Heart left ventricle (tissue), 16 donors: ENCODE results near the gene PCP4L1. TPM values are rescaled to one million over a fixed set of nuclear protein-coding genes. Genes with fewer than 3 reads are reported as not detected.

Source experiments
- ATAC-seq, 4 donors: fragments of 200-7000 bp; cut with Tn5 transposase; one replicate each; pipeline ENCODE4 v1.9.1; 2020 to 2022; ENCODE audit warnings: moderate library complexity in 4 of 4, mild to moderate bottlenecking in 3 of 4, moderate number of reproducible peaks in 1 of 4
- DNase-seq, 5 donors: peaks; one replicate each; pipeline ENCODE4 v3.0.0-alpha.2; 2020
- H3K27ac ChIP-seq, 12 donors: fragments of 200-600 bp; sonication (generic) in 4 of 12; one replicate each; pipeline versions ENCODE4 v1.5.0 to v1.8.0; 2016 to 2022; ENCODE audit warnings: mild to moderate bottlenecking in 2 of 12
- H3K27me3 ChIP-seq, 9 donors: fragments of 200-600 bp; sonication (generic) in 2 of 9; one replicate each; pipeline versions ENCODE4 v1.5.1 to v1.8.0; 2016 to 2022; ENCODE audit warnings: mild to moderate bottlenecking in 3 of 9
- H3K36me3 ChIP-seq, 9 donors: fragments of 200-600 bp; sonication (generic) in 2 of 9; one replicate each; pipeline versions ENCODE4 v1.5.0 to v1.8.0; 2018 to 2022; ENCODE audit warnings: mild to moderate bottlenecking in 2 of 9
- H3K4me1 ChIP-seq, 12 donors: fragments of 200-600 bp; sonication (generic) in 4 of 12; one replicate each; pipeline versions ENCODE4 v1.5.0 to v1.8.0; 2016 to 2022; ENCODE audit warnings: mild to moderate bottlenecking in 3 of 12
- H3K4me3 ChIP-seq, 12 donors: fragments of 200-600 bp; sonication (generic) in 4 of 12; one replicate each; pipeline versions ENCODE4 v1.5.0 to v1.8.0; 2017 to 2022; ENCODE audit warnings: mild to moderate bottlenecking in 9 of 12, moderate library complexity in 4 of 12
- H3K9me3 ChIP-seq, 12 donors: fragments of 200-600 bp; sonication (generic) in 4 of 12; one replicate each; pipeline versions ENCODE4 v1.5.0 to v1.8.0; 2016 to 2022; ENCODE audit warnings: mild to moderate bottlenecking in 1 of 12
- CTCF ChIP-seq, 12 donors: fragments of 200-600 bp; sonication (generic) in 4 of 12; IDR thresholded peaks; one replicate each; pipeline versions ENCODE4 v1.5.0 to v1.8.0; 2018 to 2022; ENCODE audit warnings: antibody characterized with exemption in 12 of 12, mild to moderate bottlenecking in 5 of 12
- POLR2A ChIP-seq, 2 donors: fragments of 450-650 bp; IDR thresholded peaks; one replicate each; pipeline ENCODE4 v1.6.1; 2017; ENCODE audit warnings: antibody characterized with exemption in 2 of 2, mild to moderate bottlenecking in 2 of 2, moderate library complexity in 2 of 2
- WGBS, 4 donors: extraction: QIAGEN DNeasy Blood & Tissue Kit in 2 of 4; methylation state at CpG; one replicate each; pipeline versions ENCODE4 v1.1.5 to v1.1.7; 2013 to 2018; 5-methylcytosine and 5-hydroxymethylcytosine counted together
- intact Hi-C, 10 donors: fragments of 100-400 bp; cut with DNase I; formaldehyde crosslinking; loops; one replicate each; pipeline versions ENCODE4 v1.11.1 to v1.14.2; 2022
- microRNA-seq, 4 donors: library from miRNA; unstranded; fragments of <30 nt; microRNA quantifications; one replicate each; pipeline versions ENCODE4 to v1.2.0, GENCODE V29; 2017 to 2020
- polyA plus RNA-seq, 2 donors: library from polyadenylated mRNA; stranded (reverse); fragments of 200-250 nt; gene quantifications; one replicate each; pipeline ENCODE4 v1.2.3, GENCODE V29; 2013
- total RNA-seq, 9 donors: library from RNA; depleted of rRNA in 2 of 9; stranded (reverse); fragments of >200 nt in 2 of 9; fragmentation: NEBNext Ultra II Directional in 3 of 9; extraction: Animal tissue kit (Norgen Biotek cat#: 25700) in 3 of 9; gene quantifications; one replicate each; pipeline versions ENCODE4 v1.1.0 to v1.2.4, GENCODE V29; 2016 to 2023
- donor health status: ischemic (EF 13 %, LVEDD 7.1; RV severe dilation, severe dysfunction).
- donor health status: healthy with polysubstance abuse.
- donor health status: DM: no; HTN: yes; CAD: no.
- donor health status: DM: no; HTN: no; CAD: no.
- donor health status: ischemic (EF 25% LVEDD 6.9; RV normal size, moderate dysfunction).
- donor health status: ischemic (EF 25% LVEDD 5.7; RV mildly dilated, moderate dysfunction).
- donor health status: healthy.
- donor health status: DM: yes; HTN: yes; CAD: no.
- donor health status: ischemic (EF 35%, LVEDD 5.7; RV mildly dilated, moderate dysfunction).
- donor health status: nonischemic (EF 11% LVEDD 7.7; RV severe dilation, severe dysfunction).
- donor health status: DM: yes; HTN: yes; CAD: no.
- donor health status: PGD.
- donor health status: ischemic (EF 29% LVEDD 5.4; RV normal size, mild dysfunction).
- donor health status: nonischemic (EF 23%, LVEDD 6.1; RV moderate dilation, normal function).

Gene PCP4L1
- total and polyA plus RNA-seq, 11 donors = 0.19 to 0.62 (median 0.46) TPM; not detected in 1

GRCh38 chr1:161324020-161324419, 65.5 kb downstream of the PCP4L1 start:
- H3K36me3 ChIP-seq = peaks cover 0 to 83% (median 59%) of the 10 kb centered on the region in 9 donors
- ATAC-seq = no peak

GRCh38 chr1:161330346-161330745, 71.8 kb downstream of the PCP4L1 start:
- TF ChIP-seq POLR2A (IDR thresholded peaks at IDR 0.05) = no peak
- no peak for TF ChIP-seq CTCF (IDR thresholded peaks at IDR 0.05)
- 83 to 95% (median 93%) methylated on average over 4 of the region's 4 CpGs for WGBS, 4 donors

More at GRCh38 chr1:161324020-161324419, 65.5 kb downstream of the PCP4L1 start:
- H3K4me1 ChIP-seq = no peaks in the 10 kb centered on the region
- no peak overlapping the region for H3K4me3 ChIP-seq
- H3K9me3 ChIP-seq = no peaks in the 10 kb centered on the region
- no peak for DNase-seq
- WGBS, 4 donors = 85 to 95% (median 92%) methylated on average over 4 of the region's 4 CpGs
- TF ChIP-seq POLR2A (IDR thresholded peaks at IDR 0.05) = no peak
- no peak for TF ChIP-seq CTCF (IDR thresholded peaks at IDR 0.05)
- no peak overlapping the region for H3K27ac ChIP-seq
- no peaks in the 10 kb centered on the region for H3K27me3 ChIP-seq
- intact Hi-C loops = loop anchor here in 1 of 10 donors (10.0 kb wide), 1 partner anchor 51 kb away; no protein-coding TSS in a partner anchor

GRCh38 chr1:161333166-161333565, 74.6 kb downstream of the PCP4L1 start:
- WGBS, 4 donors = 92 to 97% (median 95%) methylated on average over 9 of the region's 9 CpGs

More at GRCh38 chr1:161330346-161330745, 71.8 kb downstream of the PCP4L1 start:
- Histone ChIP-seq H3K4me3 (no peak overlapping the region), H3K9me3 (no peaks in the 10 kb centered on the region), H3K4me1 (no peaks in the 10 kb centered on the region), H3K27me3 (no peaks in the 10 kb centered on the region), H3K36me3 (peaks cover 0 to 100% (median 98%) of the 10 kb centered on the region in 9 donors), H3K27ac (no peak overlapping the region)
- intact Hi-C loops = no loop called here
- ATAC-seq (no peak), DNase-seq (no peak)

More at GRCh38 chr1:161333166-161333565, 74.6 kb downstream of the PCP4L1 start:
- intact Hi-C loops = no loop called here
- Histone ChIP-seq H3K9me3 (no peaks in the 10 kb centered on the region), H3K27ac (no peak overlapping the region), H3K4me3 (no peak overlapping the region), H3K4me1 (no peaks in the 10 kb centered on the region), H3K36me3 (peaks cover 0 to 100% (median 96%) of the 10 kb centered on the region in 9 donors), H3K27me3 (no peaks in the 10 kb centered on the region)
- TF ChIP-seq POLR2A (IDR thresholded peaks at IDR 0.05) (no peak), CTCF (IDR thresholded peaks at IDR 0.05) (no peak)
- DNase-seq = no peak
- no peak for ATAC-seq

Small RNA genes lying within 50 kb of the gene (microRNA-seq; reads per million reads assigned to microRNA genes)
- 1.2 to 7.4 (median 3.4) reads per million in 4 donors for gene MIR5187

Other genes with a start within 250 kb of the PCP4L1 start
- 10 to 100 TPM in 5 of 9 donors, 1 to 10 TPM in 4; 7.5 to 23.4 (median 10.9) TPM for gene F11R, start 237.6 kb upstream of the PCP4L1 start, total RNA-seq
- gene F11R, start 237.6 kb upstream of the PCP4L1 start, polyA plus RNA-seq = 10 to 100 TPM in 1 of 2 donors, 1 to 10 TPM in 1; 7.4 to 13.8 TPM
- 10 to 100 TPM in 7 of 9 donors, 1 to 10 TPM in 2; 6.1 to 22.7 (median 14.4) TPM for gene TSTD1, start 219.8 kb upstream of the PCP4L1 start, total RNA-seq
- 10 to 100 TPM; 14.7 to 16.2 TPM for gene TSTD1, start 219.8 kb upstream of the PCP4L1 start, polyA plus RNA-seq
- gene USF1, start 212.8 kb upstream of the PCP4L1 start, total RNA-seq = 10 to 100 TPM; 20.2 to 51.1 (median 28.2) TPM
- gene USF1, start 212.8 kb upstream of the PCP4L1 start, polyA plus RNA-seq = 10 to 100 TPM; 31.9 to 43.0 TPM
- gene ARHGAP30, start 188.9 kb upstream of the PCP4L1 start, total RNA-seq = 10 to 100 TPM in 2 of 9 donors, 1 to 10 TPM in 7; 1.7 to 32.2 (median 2.1) TPM
- gene ARHGAP30, start 188.9 kb upstream of the PCP4L1 start, polyA plus RNA-seq = 1 to 10 TPM; 1.3 to 3.0 TPM
- gene NECTIN4, start 169.2 kb upstream of the PCP4L1 start, total RNA-seq = under 1 TPM in 2 of 9 donors, not detected in 7; 0.07 to 0.53 TPM
- gene NECTIN4, start 169.2 kb upstream of the PCP4L1 start, polyA plus RNA-seq = under 1 TPM in 1 of 2 donors, not detected in 1; 0.03 TPM
- 10 to 100 TPM in 3 of 9 donors, 1 to 10 TPM in 6; 2.4 to 13.3 (median 6.1) TPM for gene KLHDC9, start 160.4 kb upstream of the PCP4L1 start, total RNA-seq
- 1 to 10 TPM in 1 of 2 donors, under 1 TPM in 1; 0.43 to 3.2 TPM for gene KLHDC9, start 160.4 kb upstream of the PCP4L1 start, polyA plus RNA-seq
- 10 to 100 TPM; 38.3 to 59.1 (median 49.4) TPM for gene PFDN2, start 140.7 kb upstream of the PCP4L1 start, total RNA-seq
- 100 to 1,000 TPM; 162 to 234 TPM for gene PFDN2, start 140.7 kb upstream of the PCP4L1 start, polyA plus RNA-seq
- gene NIT1, start 140.6 kb upstream of the PCP4L1 start, total RNA-seq = 10 to 100 TPM; 28.1 to 42.7 (median 34.7) TPM
- gene NIT1, start 140.6 kb upstream of the PCP4L1 start, polyA plus RNA-seq = 10 to 100 TPM; 25.8 to 34.3 TPM
- 10 to 100 TPM; 20.8 to 36.0 (median 26.5) TPM for gene DEDD, start 126.1 kb upstream of the PCP4L1 start, total RNA-seq
- 10 to 100 TPM; 13.8 to 38.8 TPM for gene DEDD, start 126.1 kb upstream of the PCP4L1 start, polyA plus RNA-seq
- gene UFC1, start 104.8 kb upstream of the PCP4L1 start, total RNA-seq = 10 to 100 TPM; 54.4 to 86.9 (median 73.2) TPM
- 100 to 1,000 TPM in 1 of 2 donors, 10 to 100 TPM in 1; 60.7 to 131 TPM for gene UFC1, start 104.8 kb upstream of the PCP4L1 start, polyA plus RNA-seq
- gene USP21, start 99.2 kb upstream of the PCP4L1 start, total RNA-seq = 10 to 100 TPM; 12.3 to 20.0 (median 14.6) TPM
- 10 to 100 TPM; 13.0 TPM for gene USP21, start 99.2 kb upstream of the PCP4L1 start, polyA plus RNA-seq
- 10 to 100 TPM in 8 of 9 donors, 1 to 10 TPM in 1; 9.7 to 16.7 (median 13.7) TPM for gene PPOX, start 92.3 kb upstream of the PCP4L1 start, total RNA-seq
- 10 to 100 TPM; 10.7 to 24.3 TPM for gene PPOX, start 92.3 kb upstream of the PCP4L1 start, polyA plus RNA-seq
- gene B4GALT3, start 81.2 kb upstream of the PCP4L1 start, total RNA-seq = 10 to 100 TPM; 18.2 to 34.1 (median 22.4) TPM
- 10 to 100 TPM; 13.4 to 40.8 TPM for gene B4GALT3, start 81.2 kb upstream of the PCP4L1 start, polyA plus RNA-seq
- gene ADAMTS4, start 59.7 kb upstream of the PCP4L1 start, total RNA-seq = 10 to 100 TPM in 3 of 9 donors, 1 to 10 TPM in 6; 1.6 to 65.2 (median 8.4) TPM
- 1 to 10 TPM; 5.7 to 6.1 TPM for gene ADAMTS4, start 59.7 kb upstream of the PCP4L1 start, polyA plus RNA-seq
- gene NDUFS2, start 56.4 kb upstream of the PCP4L1 start, total RNA-seq = 100 to 1,000 TPM; 214 to 460 (median 297) TPM
- 100 to 1,000 TPM; 157 to 189 TPM for gene NDUFS2, start 56.4 kb upstream of the PCP4L1 start, polyA plus RNA-seq
- 100 to 1,000 TPM in 1 of 9 donors, 10 to 100 TPM in 5, 1 to 10 TPM in 3; 2.9 to 157 (median 17.1) TPM for gene FCER1G, start 43.5 kb upstream of the PCP4L1 start, total RNA-seq
- gene FCER1G, start 43.5 kb upstream of the PCP4L1 start, polyA plus RNA-seq = 10 to 100 TPM; 14.6 to 40.0 TPM
- not detected for gene APOA2, start 35.1 kb upstream of the PCP4L1 start, total RNA-seq
- not detected for gene APOA2, start 35.1 kb upstream of the PCP4L1 start, polyA plus RNA-seq
- 10 to 100 TPM; 24.1 to 37.1 (median 31.1) TPM for gene TOMM40L, start 32.7 kb upstream of the PCP4L1 start, total RNA-seq
- 10 to 100 TPM; 28.8 to 29.1 TPM for gene TOMM40L, start 32.7 kb upstream of the PCP4L1 start, polyA plus RNA-seq
- not detected for gene NR1I3, start 20.5 kb upstream of the PCP4L1 start, total RNA-seq
- under 1 TPM in 1 of 2 donors, not detected in 1; 0.23 TPM for gene NR1I3, start 20.5 kb upstream of the PCP4L1 start, polyA plus RNA-seq
- gene MPZ, start 51.2 kb downstream of the PCP4L1 start, total RNA-seq = 1 to 10 TPM in 8 of 9 donors, under 1 TPM in 1; 0.90 to 5.6 (median 2.7) TPM
- gene MPZ, start 51.2 kb downstream of the PCP4L1 start, polyA plus RNA-seq = 1 to 10 TPM; 1.2 to 2.1 TPM
- 100 to 1,000 TPM; 113 to 408 (median 314) TPM for gene SDHC, start 55.6 kb downstream of the PCP4L1 start, total RNA-seq
- 100 to 1,000 TPM in 1 of 2 donors, 10 to 100 TPM in 1; 50.6 to 256 TPM for gene SDHC, start 55.6 kb downstream of the PCP4L1 start, polyA plus RNA-seq
- not detected for gene CFAP126, start 109.1 kb downstream of the PCP4L1 start, total RNA-seq
- gene CFAP126, start 109.1 kb downstream of the PCP4L1 start, polyA plus RNA-seq = not detected
- gene FCGR2A, start 246.7 kb downstream of the PCP4L1 start, total RNA-seq = 100 to 1,000 TPM in 1 of 9 donors, 10 to 100 TPM in 7, 1 to 10 TPM in 1; 9.7 to 131 (median 11.7) TPM
- gene FCGR2A, start 246.7 kb downstream of the PCP4L1 start, polyA plus RNA-seq = 10 to 100 TPM in 1 of 2 donors, 1 to 10 TPM in 1; 5.2 to 11.4 TPM